GM18520 (cell line): ENCODE data around the gene CD4.
A peak's percentile ranks its signal among the peaks of the same experiment; 100 is the strongest.

ENCODE experiments used
- ATAC-seq: cut with Tn5 transposase; IDR thresholded peaks from one replicate; pipeline ENCODE4 v1.9.1; 2021; ENCODE audit not compliant: unreplicated experiment

CD4 gene

GRCh38 chr12:6765048-6765633 is 24.2 kb upstream of the CD4 start:
- no peak for ATAC-seq

GRCh38 chr12:6765634-6766581 is 23.4 kb upstream of the CD4 start, which contains the start of gene PTMS:
Gene PTMS (plus strand): TSS chr12:6766363. CDS start chr12:6766706, 343 bp downstream.
- no peak for ATAC-seq

- ATAC-seq = peak; percentile 39
Measured at GRCh38 chr12:6766651-6767349, 22.5 kb upstream of the CD4 start.

DNA sequence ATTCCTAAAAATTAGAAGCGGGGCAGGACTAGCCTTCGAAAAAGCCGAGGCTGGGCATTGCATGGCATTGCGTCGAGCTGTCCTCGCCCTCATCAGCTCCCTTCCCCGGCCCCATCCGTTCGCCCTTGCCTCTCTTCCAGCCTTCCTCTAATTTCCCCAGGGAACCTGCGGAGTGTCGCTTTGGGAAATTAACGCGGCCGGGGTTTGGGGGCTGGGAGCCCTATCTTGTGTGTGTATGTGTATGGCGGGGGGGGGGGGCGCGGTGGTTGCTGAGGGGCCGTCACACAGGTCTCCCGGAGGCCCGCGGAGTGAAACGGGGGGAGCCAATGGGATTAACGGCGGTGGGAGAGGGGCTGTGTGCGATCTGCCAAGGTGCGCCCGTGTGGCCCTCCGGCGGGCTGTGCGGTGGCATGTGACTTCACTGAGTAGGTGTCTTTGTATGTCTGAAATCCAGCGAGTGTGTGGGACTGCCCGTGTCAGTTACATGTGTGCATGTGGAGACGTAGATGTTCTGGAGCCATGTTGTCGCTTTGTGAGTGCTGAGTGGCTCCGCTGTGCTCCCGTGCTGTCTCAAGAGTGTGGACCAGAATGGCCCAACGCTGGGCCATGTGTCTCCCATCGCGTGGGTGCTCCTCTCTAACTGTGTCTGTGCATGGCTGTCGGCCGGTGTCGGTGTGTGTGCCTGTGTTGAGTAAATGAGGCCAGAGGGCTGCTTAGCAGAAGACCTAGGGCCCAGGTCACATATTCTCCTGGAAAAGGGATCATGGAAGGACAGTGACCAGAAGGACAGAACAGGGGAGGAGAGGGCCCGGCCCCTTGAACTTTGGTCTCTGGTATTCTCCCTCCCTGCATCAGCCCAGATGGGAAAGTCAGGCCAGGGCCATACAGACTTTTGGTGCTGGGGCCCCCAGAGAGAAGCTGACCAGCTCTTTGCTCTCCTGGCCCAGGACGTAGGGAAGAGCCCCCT is 21.7 kb upstream of the CD4 start:
- no peak for ATAC-seq

DNA sequence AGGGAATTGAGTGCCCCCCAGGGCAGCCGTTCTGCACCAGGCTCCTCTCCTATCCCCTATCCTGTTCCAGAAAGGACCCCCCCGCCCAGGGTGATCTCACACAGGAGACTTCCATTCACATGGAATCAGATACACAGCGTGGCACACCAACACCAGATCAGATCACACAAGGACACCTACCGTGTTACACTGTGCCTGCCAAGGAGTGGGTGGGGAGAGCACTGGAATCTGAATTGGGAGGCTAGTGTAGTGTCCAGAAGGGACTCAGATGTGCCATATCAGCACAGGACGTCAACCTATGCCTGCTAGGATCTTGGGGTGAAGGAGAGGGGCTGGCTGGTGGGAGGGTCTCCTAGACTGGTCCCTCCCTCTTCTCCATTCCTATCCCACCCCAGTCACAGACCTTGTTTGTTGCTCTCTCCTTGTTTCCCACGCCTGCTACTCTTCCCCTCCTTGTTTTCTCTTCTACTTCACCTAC is 20.9 kb upstream of the CD4 start:
- no peak for ATAC-seq

DNA sequence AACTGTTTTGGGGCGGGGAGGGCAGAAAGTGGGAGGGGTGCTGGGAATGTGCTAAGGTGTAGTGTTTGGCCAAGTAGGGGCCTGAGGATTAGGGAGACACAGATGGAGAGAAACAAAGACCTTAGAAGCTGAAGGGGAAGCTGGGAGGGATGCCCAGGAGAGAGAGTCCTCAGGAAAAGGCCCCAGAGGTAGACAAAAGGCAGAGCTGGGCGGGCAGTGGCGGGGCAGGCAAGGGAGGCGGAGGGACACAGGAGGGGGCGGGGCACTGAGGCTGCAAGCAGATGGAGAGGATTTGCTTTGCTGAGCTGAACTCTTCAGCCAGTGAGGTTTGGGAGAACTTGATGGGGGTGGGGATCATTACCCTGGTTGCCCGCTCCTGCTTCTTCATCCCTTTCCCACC is 20.3 kb upstream of the CD4 start:
- no peak for ATAC-seq

- ATAC-seq = no peak
Measured at GRCh38 chr12:6769666-6770065, 19.7 kb upstream of the CD4 start.

DNA sequence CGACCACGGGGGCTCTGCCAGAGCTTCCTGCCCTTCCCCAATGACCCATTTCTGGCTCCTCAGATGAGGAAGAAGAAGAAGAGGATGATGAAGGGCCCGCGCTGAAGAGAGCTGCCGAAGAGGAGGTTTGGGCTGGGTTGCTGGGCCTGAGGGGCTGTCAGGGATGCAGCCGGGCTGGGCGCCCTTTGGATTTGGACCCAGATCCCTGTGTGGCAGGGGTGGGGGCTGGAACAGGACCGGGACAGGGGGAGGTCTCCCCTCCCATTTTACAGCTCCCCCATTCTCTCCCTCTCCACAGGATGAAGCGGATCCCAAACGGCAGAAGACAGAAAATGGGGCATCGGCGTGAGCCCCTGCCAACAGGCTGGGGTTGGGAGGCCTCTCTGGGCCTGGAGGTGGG is 19.2 kb upstream of the CD4 start:
- ATAC-seq = no peak

- no peak for ATAC-seq
Measured at GRCh38 chr12:6770600-6770999, 18.7 kb upstream of the CD4 start.

GRCh38 chr12:6771091-6771495 is 18.2 kb upstream of the CD4 start:
- ATAC-seq = no peak

GRCh38 chr12:6771509-6772330 is 17.6 kb upstream of the CD4 start:
- ATAC-seq = no peak

GRCh38 chr12:6772331-6772695 is 17.0 kb upstream of the CD4 start, which contains the start of gene LAG3:
Gene LAG3 (plus strand): TSS chr12:6772520. CDS start chr12:6772853, 333 bp downstream.
- ATAC-seq = no peak

DNA sequence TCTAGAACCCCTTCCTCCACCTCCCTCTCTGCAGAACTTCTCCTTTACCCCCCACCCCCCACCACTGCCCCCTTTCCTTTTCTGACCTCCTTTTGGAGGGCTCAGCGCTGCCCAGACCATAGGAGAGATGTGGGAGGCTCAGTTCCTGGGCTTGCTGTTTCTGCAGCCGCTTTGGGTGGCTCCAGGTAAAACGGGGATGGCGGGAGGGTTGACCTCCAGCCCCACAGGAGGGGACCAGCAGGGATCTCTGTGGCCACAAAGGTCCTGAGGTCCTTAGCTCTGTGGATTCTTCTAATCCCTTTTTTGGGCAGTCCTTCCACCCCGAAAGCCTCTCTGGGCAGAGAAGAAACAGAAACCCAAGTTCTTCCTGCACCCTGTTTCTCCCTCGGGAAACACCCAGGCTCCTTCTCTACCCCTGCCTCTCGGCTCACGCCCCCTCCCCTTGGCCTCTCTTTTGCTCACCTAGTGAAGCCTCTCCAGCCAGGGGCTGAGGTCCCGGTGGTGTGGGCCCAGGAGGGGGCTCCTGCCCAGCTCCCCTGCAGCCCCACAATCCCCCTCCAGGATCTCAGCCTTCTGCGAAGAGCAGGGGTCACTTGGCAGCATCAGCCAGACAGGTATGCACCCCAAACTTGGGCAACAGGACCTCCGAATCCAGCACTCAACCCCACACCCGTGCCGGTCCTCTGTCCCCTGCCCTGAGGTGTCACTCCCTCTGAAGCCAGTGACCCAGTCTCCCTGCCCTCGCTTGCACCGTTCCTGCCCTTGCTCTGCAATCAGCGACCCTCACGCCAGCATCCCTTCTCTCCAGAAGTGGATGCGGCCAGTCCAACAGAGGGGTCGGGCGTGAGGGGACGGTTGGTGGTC is 16.4 kb upstream of the CD4 start:
- no peak for ATAC-seq

DNA sequence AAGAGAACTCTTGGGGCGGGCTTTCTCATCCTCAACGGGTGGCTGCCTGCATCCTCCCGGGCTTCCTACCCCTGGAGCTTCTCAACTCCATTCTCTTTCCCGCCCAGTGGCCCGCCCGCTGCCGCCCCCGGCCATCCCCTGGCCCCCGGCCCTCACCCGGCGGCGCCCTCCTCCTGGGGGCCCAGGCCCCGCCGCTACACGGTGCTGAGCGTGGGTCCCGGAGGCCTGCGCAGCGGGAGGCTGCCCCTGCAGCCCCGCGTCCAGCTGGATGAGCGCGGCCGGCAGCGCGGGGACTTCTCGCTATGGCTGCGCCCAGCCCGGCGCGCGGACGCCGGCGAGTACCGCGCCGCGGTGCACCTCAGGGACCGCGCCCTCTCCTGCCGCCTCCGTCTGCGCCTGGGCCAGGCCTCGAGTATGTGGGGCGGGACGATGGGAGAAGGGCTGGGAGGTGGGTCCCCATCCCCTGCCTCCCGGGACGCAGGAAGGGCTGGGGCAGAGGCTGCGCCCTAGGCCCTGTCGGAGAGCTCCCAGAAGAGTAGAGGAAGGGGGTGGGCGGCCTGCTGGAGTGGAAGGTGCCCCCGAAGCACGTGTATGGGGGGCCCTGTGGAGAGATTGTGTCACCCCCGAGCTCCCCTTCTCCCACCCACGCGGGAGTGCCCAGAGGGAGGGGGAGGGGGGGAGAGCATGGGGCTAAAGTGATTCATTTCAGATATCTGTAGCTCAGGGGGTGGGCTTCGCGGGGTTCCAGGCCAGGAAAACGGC is 15.6 kb upstream of the CD4 start:
- ATAC-seq = no peak

- ATAC-seq = no peak
Measured at GRCh38 chr12:6774499-6775062, 14.7 kb upstream of the CD4 start.

DNA sequence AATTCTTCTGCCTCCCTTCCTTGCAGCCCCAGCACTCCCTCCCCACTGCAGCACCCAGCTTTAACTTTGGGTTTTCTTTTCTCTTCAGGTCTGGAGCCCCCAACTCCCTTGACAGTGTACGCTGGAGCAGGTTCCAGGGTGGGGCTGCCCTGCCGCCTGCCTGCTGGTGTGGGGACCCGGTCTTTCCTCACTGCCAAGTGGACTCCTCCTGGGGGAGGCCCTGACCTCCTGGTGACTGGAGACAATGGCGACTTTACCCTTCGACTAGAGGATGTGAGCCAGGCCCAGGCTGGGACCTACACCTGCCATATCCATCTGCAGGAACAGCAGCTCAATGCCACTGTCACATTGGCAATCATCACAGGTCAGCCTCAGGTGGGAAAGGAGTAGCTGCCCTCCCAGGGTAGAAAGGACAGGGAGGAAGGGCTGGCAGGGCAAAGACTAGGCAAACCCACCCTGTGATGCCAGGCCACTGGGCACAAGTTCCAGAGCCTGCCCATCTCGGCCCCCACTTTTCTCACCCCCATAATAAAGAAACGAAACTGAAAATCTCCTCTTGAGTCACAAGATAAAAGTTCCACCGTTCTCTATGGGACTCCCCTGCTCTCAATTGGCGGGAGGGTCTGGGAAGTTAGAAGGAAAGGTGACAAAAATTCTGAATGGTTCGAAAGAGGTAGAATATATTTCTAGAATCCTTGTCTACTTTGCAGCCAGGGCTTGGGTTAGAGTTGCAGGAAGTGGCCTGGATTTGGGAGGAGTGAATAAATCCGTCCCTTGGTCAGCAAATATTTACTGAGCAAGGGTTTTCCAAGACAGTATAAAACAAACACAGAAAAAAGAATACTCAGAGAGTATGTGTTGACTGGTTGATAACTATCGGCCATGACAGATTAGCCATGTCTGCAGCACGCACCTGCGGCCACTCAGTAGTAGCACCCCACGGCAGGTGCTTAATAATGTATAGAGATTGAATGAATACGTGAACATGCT is 13.8 kb upstream of the CD4 start:
- ATAC-seq = no peak
